Measurements from ENCODE around the gene NINJ1. TPM values are rescaled to one million over a fixed set of nuclear protein-coding genes. Genes with fewer than 3 reads are reported as not detected.
A peak's percentile ranks its signal among the peaks of the same experiment; 100 is the strongest.

NINJ1 gene
- total RNA-seq, 1 donor from 2014 or later: 11.0 TPM

DNA sequence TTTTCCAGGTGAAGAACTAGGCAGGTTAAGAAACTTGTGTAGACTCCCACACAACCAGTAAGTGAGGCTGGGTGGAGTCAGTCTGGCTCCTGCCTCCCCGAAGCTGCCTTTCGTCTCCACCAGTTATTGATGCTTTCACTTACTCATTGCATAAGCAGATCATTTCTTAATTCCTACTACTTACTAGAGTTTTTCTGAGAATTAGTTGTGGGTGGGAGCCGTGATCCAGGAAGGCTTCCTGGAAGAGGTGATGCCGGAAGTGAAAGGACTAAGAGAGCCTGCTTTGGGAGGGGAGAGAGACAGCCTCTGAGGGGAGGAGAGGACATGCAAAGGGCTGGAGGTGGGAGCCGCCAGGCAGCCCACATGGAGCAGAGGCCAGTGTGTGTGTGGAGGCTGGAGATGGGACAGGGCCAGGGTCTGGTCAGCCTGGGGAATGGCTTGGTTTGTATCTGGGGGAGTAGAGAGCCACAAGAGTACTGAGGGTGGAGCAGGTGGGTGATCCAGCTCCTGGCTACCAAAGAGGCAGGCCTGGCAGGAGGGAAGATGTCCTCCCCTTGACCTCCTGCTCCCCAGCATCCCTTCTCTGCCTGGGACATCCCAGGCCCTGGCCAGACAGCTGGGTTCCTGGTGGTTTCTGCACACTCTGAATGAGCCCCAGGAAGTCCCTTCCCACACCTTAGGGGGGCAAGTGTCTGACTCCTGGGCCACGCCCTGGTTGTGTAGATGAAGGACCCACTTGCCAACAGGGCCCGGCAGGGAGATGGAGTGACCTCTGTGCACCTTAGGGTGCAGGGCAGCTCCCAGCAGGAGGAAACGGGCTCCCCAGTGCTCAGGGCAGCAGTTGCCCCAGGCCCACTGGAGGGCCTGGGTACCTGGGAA, 50.2 kb downstream of the NINJ1 start:
- Mint-ChIP-seq H3K27ac (peak overlapping the region; percentile 53), H3K4me3 (no peak overlapping the region), H3K9me3 (no peaks in the 10 kb centered on the region), H3K27me3 (no peaks in the 10 kb centered on the region), H3K36me3 (ENCODE audit: low read depth) (peaks cover 62% of the 10 kb centered on the region), H3K4me1 (peaks cover 2% of the 10 kb centered on the region)
- TF ChIP-seq CTCF (IDR thresholded peaks at IDR 0.05): no peak
- ChIA-PET CTCF (no interaction called here), POLR2A (no interaction called here)
- intact Hi-C loops (cut with micrococcal nuclease): no loop called here
- DNase-seq (no peak), ATAC-seq (ENCODE audit: low read depth) (no peak)

DNA sequence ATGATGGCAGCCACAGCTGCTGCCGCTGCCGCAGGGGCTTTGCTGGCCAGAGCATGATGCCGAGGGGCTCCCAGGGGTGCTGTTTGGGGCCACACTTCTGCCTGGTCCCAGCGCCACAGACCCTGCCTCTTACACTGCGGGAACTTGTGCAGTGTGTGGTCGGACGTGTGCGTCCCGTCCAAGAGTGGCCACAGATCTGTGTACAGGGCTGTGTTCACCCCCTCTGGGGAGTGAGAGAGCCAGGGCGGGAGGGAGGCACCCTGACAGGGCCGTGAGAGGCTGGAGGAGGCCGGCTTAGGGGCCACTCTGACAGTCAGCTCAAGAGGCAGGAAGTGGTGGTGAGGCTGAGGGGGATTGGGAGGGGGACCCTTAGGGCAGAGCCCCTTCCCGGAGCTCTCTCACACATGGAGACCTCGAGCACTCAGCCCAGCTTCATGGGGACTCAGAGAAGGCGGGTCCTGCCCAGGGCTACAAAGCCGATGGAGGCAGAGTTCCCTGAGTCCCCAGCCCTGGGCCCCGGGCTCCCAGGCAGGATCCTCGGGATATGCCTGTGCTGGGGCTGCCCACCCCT, 51.1 kb downstream of the NINJ1 start:
- no peak overlapping the region for H3K27ac Mint-ChIP-seq
- ChIA-PET POLR2A (no interaction called here), CTCF (no interaction called here)
- no peak for DNase-seq
- H3K9me3 Mint-ChIP-seq: no peaks in the 10 kb centered on the region
- TF ChIP-seq CTCF (IDR thresholded peaks at IDR 0.05): no peak
- no peak overlapping the region for H3K4me3 Mint-ChIP-seq
- intact Hi-C loops (cut with micrococcal nuclease): no loop called here
- H3K27me3 Mint-ChIP-seq: no peaks in the 10 kb centered on the region
- peaks cover under 1% of the 10 kb centered on the region for H3K4me1 Mint-ChIP-seq
- ATAC-seq (ENCODE audit: low read depth): no peak
- peaks cover 58% of the 10 kb centered on the region for H3K36me3 Mint-ChIP-seq (ENCODE audit: low read depth)

DNA sequence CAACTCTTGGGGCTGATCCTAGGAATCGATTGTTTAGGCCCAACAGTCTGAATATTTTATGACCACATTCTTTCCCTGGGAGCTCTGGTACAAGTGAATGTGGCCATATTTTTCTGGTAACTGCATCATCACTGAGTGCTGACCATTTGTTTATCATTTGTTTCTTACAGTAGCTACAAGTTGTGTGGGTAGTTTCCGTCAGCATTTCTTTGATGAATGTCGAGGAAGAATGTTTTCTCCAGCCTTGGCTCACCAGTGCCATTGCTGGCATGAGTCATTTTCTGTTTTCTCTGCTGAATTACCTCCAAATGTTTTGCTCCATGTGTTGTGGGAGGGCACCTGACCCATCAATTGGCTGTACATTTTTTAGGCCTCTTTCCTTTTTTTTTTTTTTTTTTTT, 52.1 kb downstream of the NINJ1 start:
- H3K4me1 Mint-ChIP-seq: no peaks in the 10 kb centered on the region
- no peak overlapping the region for H3K4me3 Mint-ChIP-seq
- no peak for TF ChIP-seq CTCF (IDR thresholded peaks at IDR 0.05)
- intact Hi-C loops (cut with micrococcal nuclease): no loop called here
- ATAC-seq (ENCODE audit: low read depth) (no peak), DNase-seq (no peak)
- no peaks in the 10 kb centered on the region for H3K27me3 Mint-ChIP-seq
- peaks cover 65% of the 10 kb centered on the region for H3K36me3 Mint-ChIP-seq (ENCODE audit: low read depth)
- H3K9me3 Mint-ChIP-seq: no peaks in the 10 kb centered on the region
- CTCF ChIA-PET: interaction anchor here (2.1 kb wide), 1 partner anchor 27 kb away, joined by 6 read pairs; no protein-coding TSS in a partner anchor
- POLR2A ChIA-PET: no interaction called here
- H3K27ac Mint-ChIP-seq: no peak overlapping the region

DNA sequence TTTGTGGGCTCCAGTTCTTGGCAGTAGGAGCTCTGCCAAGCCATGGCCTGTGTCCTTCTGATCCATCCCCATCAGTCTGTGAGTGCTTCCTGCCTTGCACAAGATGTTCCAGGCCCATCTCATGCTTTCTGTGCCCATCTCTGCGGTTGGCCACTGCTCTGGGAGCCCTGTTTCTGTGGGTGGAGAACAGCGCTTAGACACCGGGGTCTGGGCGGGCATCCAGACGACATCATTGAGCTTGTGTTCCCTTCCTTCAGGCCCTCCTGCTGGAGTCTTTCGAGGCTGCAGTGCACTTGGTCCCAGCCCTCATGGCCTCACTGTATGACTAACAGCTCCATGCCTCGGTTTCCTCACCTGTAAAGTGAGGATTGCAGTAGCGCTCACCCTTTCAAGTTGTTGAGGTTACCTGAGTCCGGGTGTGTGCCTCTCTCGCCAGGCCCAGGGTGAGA, 52.9 kb downstream of the NINJ1 start:
- CTCF ChIA-PET: interaction anchor here (2.1 kb wide), 1 partner anchor 28 kb away, joined by 6 read pairs; no protein-coding TSS in a partner anchor
- ATAC-seq (ENCODE audit: low read depth) (no peak), DNase-seq (no peak)
- TF ChIP-seq CTCF (IDR thresholded peaks at IDR 0.05): no peak
- Mint-ChIP-seq H3K27ac (no peak overlapping the region), H3K4me3 (no peak overlapping the region), H3K27me3 (no peaks in the 10 kb centered on the region), H3K9me3 (no peaks in the 10 kb centered on the region), H3K4me1 (no peaks in the 10 kb centered on the region), H3K36me3 (ENCODE audit: low read depth) (peaks cover 64% of the 10 kb centered on the region)
- POLR2A ChIA-PET: interaction anchor here (0.9 kb wide), 1 partner anchor 15 kb away, joined by 3 read pairs; no protein-coding TSS in a partner anchor
- intact Hi-C loops (cut with micrococcal nuclease): no loop called here

DNA sequence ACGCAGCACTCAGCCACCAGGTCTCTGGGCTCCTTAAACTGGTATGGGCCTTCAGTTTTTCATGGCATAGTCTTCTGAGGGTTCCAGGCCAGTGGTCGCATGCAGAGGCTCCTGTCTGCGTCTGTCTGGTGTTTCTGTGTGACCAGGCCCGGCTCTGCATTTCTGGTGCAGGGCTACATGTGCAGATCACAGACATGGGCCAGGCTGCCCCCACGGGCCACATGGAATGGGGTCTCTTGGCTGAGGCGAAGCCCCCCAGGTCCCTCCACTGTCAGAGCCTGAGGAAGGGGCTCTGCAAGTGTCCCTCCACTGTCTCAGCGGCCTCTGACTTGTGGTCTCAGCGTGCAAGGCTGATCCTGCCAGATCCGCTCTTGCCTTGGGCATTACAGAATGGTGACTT, 53.6 kb downstream of the NINJ1 start:
- H3K4me1 Mint-ChIP-seq: no peaks in the 10 kb centered on the region
- H3K27ac Mint-ChIP-seq: no peak overlapping the region
- ATAC-seq (ENCODE audit: low read depth) (no peak), DNase-seq (peak; percentile 7)
- no peak for TF ChIP-seq CTCF (IDR thresholded peaks at IDR 0.05)
- H3K9me3 Mint-ChIP-seq: no peaks in the 10 kb centered on the region
- no peaks in the 10 kb centered on the region for H3K27me3 Mint-ChIP-seq
- no peak overlapping the region for H3K4me3 Mint-ChIP-seq
- peaks cover 59% of the 10 kb centered on the region for H3K36me3 Mint-ChIP-seq (ENCODE audit: low read depth)
- intact Hi-C loops (cut with micrococcal nuclease): no loop called here
- ChIA-PET CTCF (interaction anchor here (2.1 kb wide), 1 partner anchor 28 kb away, joined by 6 read pairs; no protein-coding TSS in a partner anchor), POLR2A (no interaction called here)
